Measurements from ENCODE around the gene MRTFB.
"Not testable (repeated sequence)": the region's sequence is repeated elsewhere in the genome, so short reads cannot be mapped to it uniquely, and the experiment has no call there.

Gene MRTFB

GRCh38 chr16:14132696-14133048 lies 61.6 kb downstream of the MRTFB start:
- no peak for DNase-seq (ENCODE audit: low spot score)

GRCh38 chr16:14133907-14134306 lies 62.8 kb downstream of the MRTFB start:
- no peak for DNase-seq (ENCODE audit: low spot score)

- DNase-seq (ENCODE audit: low spot score): no peak
Measured at GRCh38 chr16:14135704-14136103, 64.6 kb downstream of the MRTFB start.

GRCh38 chr16:14139872-14140271 lies 68.8 kb downstream of the MRTFB start:
- no peak for DNase-seq (ENCODE audit: low spot score)

GRCh38 chr16:14140923-14141322 lies 69.8 kb downstream of the MRTFB start:
- DNase-seq (ENCODE audit: low spot score): no peak

GRCh38 chr16:14146445-14146844 lies 75.3 kb downstream of the MRTFB start:
- no peak for DNase-seq (ENCODE audit: low spot score)

GRCh38 chr16:14148016-14148415 lies 76.9 kb downstream of the MRTFB start:
- DNase-seq (ENCODE audit: low spot score): no peak

- no peak for DNase-seq (ENCODE audit: low spot score)
Measured at GRCh38 chr16:14148569-14148968, 77.5 kb downstream of the MRTFB start.

- DNase-seq (ENCODE audit: low spot score): no peak
Measured at GRCh38 chr16:14150796-14151195, 79.7 kb downstream of the MRTFB start.

GRCh38 chr16:14151256-14152030 lies 80.3 kb downstream of the MRTFB start:
- no peak for DNase-seq (ENCODE audit: low spot score)

GRCh38 chr16:14155572-14156190 lies 84.6 kb downstream of the MRTFB start:
- DNase-seq (ENCODE audit: low spot score): no peak

- DNase-seq (ENCODE audit: low spot score): no peak
Measured at GRCh38 chr16:14164916-14165662, 94.0 kb downstream of the MRTFB start.

- no peak for DNase-seq (ENCODE audit: low spot score)
Measured at GRCh38 chr16:14168146-14168545, 97.0 kb downstream of the MRTFB start.

GRCh38 chr16:14172200-14172809 lies 101.2 kb downstream of the MRTFB start:
- DNase-seq (ENCODE audit: low spot score): no peak

GRCh38 chr16:14175086-14175485 lies 104.0 kb downstream of the MRTFB start:
- no peak for DNase-seq (ENCODE audit: low spot score)

- no peak for DNase-seq (ENCODE audit: low spot score)
Measured at GRCh38 chr16:14177704-14178103, 106.6 kb downstream of the MRTFB start.

- DNase-seq (ENCODE audit: low spot score): no peak
Measured at GRCh38 chr16:14179116-14179515, 108.0 kb downstream of the MRTFB start.

GRCh38 chr16:14180481-14180944 lies 109.4 kb downstream of the MRTFB start:
- DNase-seq (ENCODE audit: low spot score): no peak

- no peak for DNase-seq (ENCODE audit: low spot score)
Measured at GRCh38 chr16:14181371-14182050, 110.4 kb downstream of the MRTFB start.

GRCh38 chr16:14182999-14183398 lies 111.9 kb downstream of the MRTFB start:
- DNase-seq (ENCODE audit: low spot score): no peak

- not testable (repeated sequence) for DNase-seq (ENCODE audit: low spot score)
Measured at GRCh38 chr16:14183962-14184361, 112.8 kb downstream of the MRTFB start.
